Ishikawa (cell line): ENCODE results near the gene S100A12.

ENCODE experiments used
- CEBPB ChIP-seq: IDR thresholded peaks from 2 replicates; pipeline ENCODE4 v1.6.1; 2012
- EP300 ChIP-seq: IDR thresholded peaks from 2 replicates; pipeline ENCODE4 v1.6.1; 2012; ENCODE audit warnings: borderline replicate concordance
- NFIC ChIP-seq: IDR thresholded peaks from 2 replicates; pipeline ENCODE4 v1.6.1; 2012
- RAD21 ChIP-seq: IDR thresholded peaks from 2 replicates; pipeline ENCODE4 v1.6.1; 2012; ENCODE audit warnings: low read depth
- TAF1 ChIP-seq: IDR thresholded peaks from 2 replicates; pipeline ENCODE4 v1.6.1; 2012; ENCODE audit warnings: low read depth, mild to moderate bottlenecking
- TEAD4 ChIP-seq: IDR thresholded peaks from 2 replicates; pipeline ENCODE4 v1.6.1; 2012
- YY1 ChIP-seq: IDR thresholded peaks from 2 replicates; pipeline ENCODE4 v1.6.1; 2012; ENCODE audit warnings: low read depth
- ZBTB7A ChIP-seq: IDR thresholded peaks from 2 replicates; pipeline ENCODE4 v1.6.1; 2012; ENCODE audit warnings: low read depth
- TF ChIP-seq, protein P1 (sequence below): IDR thresholded peaks from 2 replicates; pipeline ENCODE4 v1.6.1; 2012; ENCODE audit warnings: low read depth, mild to moderate bottlenecking

DNA sequence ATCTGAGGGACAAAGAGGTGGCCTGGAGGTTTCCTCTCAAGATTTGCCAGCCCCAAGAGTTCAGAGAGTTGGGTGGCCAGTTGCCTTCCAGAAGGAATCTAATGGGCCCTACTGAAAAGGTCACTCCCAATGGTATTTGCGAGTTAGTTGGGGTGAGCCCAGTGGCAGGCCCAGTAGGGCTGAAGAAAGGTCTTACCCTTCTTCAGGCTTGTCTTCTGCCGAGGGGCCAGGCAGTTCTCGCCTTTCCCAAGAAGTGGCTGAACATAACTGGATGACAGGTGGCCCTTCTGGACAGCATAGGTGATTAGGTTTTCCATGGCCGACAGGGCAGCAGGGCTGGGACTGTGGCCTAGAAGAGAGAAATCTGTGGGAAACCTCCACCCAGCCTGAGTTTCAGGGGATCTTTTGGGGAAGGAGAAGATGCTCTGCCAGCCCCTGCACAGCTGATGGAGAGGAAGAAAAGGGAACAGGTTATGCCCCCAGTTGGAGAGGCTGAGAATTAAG, 33.9 kb downstream of the S100A12 start:
- no peak for TF ChIP-seq YY1
- TF ChIP-seq EP300, result no peak
- no peak for TF ChIP-seq ZBTB7A
- no peak for TF ChIP-seq RAD21
- no peak for TF ChIP-seq CEBPB
- TF ChIP-seq, protein P1, sequence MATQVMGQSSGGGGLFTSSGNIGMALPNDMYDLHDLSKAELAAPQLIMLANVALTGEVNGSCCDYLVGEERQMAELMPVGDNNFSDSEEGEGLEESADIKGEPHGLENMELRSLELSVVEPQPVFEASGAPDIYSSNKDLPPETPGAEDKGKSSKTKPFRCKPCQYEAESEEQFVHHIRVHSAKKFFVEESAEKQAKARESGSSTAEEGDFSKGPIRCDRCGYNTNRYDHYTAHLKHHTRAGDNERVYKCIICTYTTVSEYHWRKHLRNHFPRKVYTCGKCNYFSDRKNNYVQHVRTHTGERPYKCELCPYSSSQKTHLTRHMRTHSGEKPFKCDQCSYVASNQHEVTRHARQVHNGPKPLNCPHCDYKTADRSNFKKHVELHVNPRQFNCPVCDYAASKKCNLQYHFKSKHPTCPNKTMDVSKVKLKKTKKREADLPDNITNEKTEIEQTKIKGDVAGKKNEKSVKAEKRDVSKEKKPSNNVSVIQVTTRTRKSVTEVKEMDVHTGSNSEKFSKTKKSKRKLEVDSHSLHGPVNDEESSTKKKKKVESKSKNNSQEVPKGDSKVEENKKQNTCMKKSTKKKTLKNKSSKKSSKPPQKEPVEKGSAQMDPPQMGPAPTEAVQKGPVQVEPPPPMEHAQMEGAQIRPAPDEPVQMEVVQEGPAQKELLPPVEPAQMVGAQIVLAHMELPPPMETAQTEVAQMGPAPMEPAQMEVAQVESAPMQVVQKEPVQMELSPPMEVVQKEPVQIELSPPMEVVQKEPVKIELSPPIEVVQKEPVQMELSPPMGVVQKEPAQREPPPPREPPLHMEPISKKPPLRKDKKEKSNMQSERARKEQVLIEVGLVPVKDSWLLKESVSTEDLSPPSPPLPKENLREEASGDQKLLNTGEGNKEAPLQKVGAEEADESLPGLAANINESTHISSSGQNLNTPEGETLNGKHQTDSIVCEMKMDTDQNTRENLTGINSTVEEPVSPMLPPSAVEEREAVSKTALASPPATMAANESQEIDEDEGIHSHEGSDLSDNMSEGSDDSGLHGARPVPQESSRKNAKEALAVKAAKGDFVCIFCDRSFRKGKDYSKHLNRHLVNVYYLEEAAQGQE, result no peak
- TF ChIP-seq TAF1, result no peak
- no peak for TF ChIP-seq NFIC
- TF ChIP-seq TEAD4, result no peak
